HFF-Myc (cell line): ENCODE measurements around the gene PKP3.
"Not testable (repeated sequence)": the region's sequence is repeated elsewhere in the genome, so short reads cannot be mapped to it uniquely, and the experiment has no call there.

Experiments used
- DNase-seq: peaks from one replicate; pipeline ENCODE4 v3.0.0-alpha.2; 2011; ENCODE audit warnings: low read depth; ENCODE audit errors: extremely low read depth
- H3K4me3 ChIP-seq: replicated peaks from 2 replicates; pipeline ENCODE4 v1.5.1; 2011; ENCODE audit warnings: low read depth, mild to moderate bottlenecking, control low read depth, low read length
- CTCF ChIP-seq: IDR thresholded peaks from 2 replicates; pipeline ENCODE4 v1.5.1; 2012; ENCODE audit warnings: mild to moderate bottlenecking, low read depth, low read length, control low read depth; ENCODE audit errors: missing control alignments

Gene PKP3

GRCh38 chr11:420054-420910, 26.3 kb downstream of the PKP3 start:
- no peak overlapping the region for H3K4me3 ChIP-seq
- DNase-seq = no peak
- no peak for TF ChIP-seq CTCF

GRCh38 chr11:420911-421321, 26.9 kb downstream of the PKP3 start:
- TF ChIP-seq CTCF = no peak
- no peak for DNase-seq
- H3K4me3 ChIP-seq = no peak overlapping the region

- no peak for TF ChIP-seq CTCF
- DNase-seq = no peak
- H3K4me3 ChIP-seq = no peak overlapping the region
Observed at GRCh38 chr11:422249-422656, 28.2 kb downstream of the PKP3 start.

GRCh38 chr11:424232-424631, 30.2 kb downstream of the PKP3 start:
- DNase-seq = no peak
- H3K4me3 ChIP-seq = no peak overlapping the region
- no peak for TF ChIP-seq CTCF

GRCh38 chr11:424766-425165, 30.8 kb downstream of the PKP3 start:
- DNase-seq, H3K4me3 ChIP-seq: not testable (repeated sequence)

GRCh38 chr11:425301-425700, 31.3 kb downstream of the PKP3 start:
- no peak for DNase-seq
- TF ChIP-seq CTCF = no peak
- H3K4me3 ChIP-seq = no peak overlapping the region

GRCh38 chr11:426851-427250, 32.8 kb downstream of the PKP3 start:
- no peak overlapping the region for H3K4me3 ChIP-seq
- no peak for DNase-seq
- no peak for TF ChIP-seq CTCF
